HG03575 (cell line): ENCODE measurements around the gene OR4D5.
A peak's percentile ranks its signal among the peaks of the same experiment; 100 is the strongest.

Source experiments
- ATAC-seq: cut with Tn5 transposase; IDR thresholded peaks from one replicate; pipeline ENCODE4 v1.9.1; 2021; ENCODE audit not compliant: unreplicated experiment, insufficient number of reproducible peaks, low FRiP score; ENCODE audit errors: extremely low read depth

OR4D5 gene

DNA sequence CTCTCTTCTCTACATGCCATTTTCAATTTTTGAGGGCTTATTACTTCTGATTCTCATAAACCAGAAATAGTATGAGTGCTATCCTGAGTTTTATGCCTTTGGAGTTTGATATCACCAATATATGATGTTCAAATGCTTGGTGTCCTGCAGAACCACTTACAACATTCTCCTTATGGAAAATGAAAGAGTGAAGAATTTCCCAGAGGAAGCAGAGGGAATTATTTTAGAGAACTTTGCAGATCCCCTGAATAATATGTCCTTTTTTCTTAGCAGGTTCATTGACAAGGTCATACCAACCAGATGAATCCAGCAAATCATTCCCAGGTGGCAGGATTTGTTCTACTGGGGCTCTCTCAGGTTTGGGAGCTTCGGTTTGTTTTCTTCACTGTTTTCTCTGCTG lies at the start of gene OR4D5:
TSS of gene OR4D5 (plus strand) at position 301 of the 400 bp plus-strand sequence. CDS start at position 301, 0 bp downstream.
- ATAC-seq: no peak

DNA sequence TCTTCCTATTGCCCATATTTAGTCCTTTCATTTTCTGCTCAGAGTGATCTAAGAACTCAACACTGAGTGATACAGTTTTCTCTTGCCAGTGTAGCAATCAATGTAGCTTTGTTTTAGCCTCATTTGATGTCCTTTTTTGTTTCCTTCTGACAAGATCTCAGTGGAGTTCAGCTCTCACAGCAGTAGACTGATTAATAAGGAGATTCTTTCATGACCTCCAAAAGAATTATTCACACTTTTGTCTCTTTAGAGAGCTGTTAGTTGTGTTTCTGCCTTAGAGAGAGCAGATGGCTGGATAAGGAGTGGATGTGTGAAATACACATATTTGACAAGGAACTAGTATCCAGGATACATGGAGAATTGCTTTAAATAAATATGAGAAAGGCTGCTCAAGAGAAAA lies 47.4 kb upstream of the OR4D5 start:
- no peak for ATAC-seq

- ATAC-seq: no peak
These were observed 39.6 kb upstream of the OR4D5 start for GRCh38 chr11:123899792-123900191.

GRCh38 chr11:123901867-123902266 lies 37.5 kb upstream of the OR4D5 start, which contains the start of gene OR8D4:
Gene OR8D4 (plus strand): TSS chr11:123902167. CDS start chr11:123906432, 4,265 bp downstream.
- no peak for ATAC-seq

DNA sequence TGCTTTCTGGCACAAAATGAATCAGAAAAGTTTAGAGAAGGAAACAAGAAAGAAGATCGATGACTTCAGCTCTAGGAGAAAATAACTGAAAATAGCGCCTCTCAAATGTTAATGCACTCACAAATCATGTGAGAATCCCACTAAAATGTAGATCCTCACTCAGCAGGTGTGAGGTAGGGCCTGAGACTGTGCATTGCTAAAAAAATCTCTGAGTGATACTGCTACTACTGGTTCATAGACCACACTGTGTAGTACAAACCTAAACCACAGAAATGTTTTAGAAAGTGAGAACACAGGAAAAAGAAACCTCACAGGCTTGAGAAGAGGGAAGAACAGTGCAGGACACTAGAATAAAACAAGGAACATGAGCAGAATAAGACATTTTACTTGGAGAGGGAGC lies 35.5 kb upstream of the OR4D5 start:
- peak; percentile 85 for ATAC-seq

- no peak for ATAC-seq
These were observed 34.5 kb upstream of the OR4D5 start for GRCh38 chr11:123904932-123905331.

DNA sequence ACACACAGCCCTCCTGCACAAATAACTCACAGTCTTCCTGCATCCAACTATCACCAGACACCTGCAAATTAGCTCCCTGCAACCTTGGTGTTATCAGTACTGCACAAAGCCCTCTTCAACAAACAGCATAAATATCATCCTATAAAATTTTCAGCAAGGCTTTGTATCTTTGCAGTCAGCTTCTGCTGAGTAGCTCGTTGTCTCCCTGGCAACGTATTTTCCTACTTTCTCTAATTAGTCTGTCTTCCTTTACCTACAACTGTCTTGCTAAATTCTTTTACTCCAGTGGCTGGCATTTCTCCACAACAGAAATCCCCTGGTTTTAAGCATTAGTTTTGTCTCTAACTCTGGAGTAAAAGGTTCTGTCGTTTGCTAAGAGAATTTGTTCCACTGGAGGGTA lies 33.6 kb upstream of the OR4D5 start:
- no peak for ATAC-seq

- ATAC-seq: no peak
These were observed 18.5 kb upstream of the OR4D5 start for GRCh38 chr11:123920943-123921342.

- ATAC-seq: no peak
These were observed 15.4 kb upstream of the OR4D5 start for GRCh38 chr11:123924027-123924426.

GRCh38 chr11:123942413-123942812 lies 3.0 kb downstream of the OR4D5 start:
- no peak for ATAC-seq

DNA sequence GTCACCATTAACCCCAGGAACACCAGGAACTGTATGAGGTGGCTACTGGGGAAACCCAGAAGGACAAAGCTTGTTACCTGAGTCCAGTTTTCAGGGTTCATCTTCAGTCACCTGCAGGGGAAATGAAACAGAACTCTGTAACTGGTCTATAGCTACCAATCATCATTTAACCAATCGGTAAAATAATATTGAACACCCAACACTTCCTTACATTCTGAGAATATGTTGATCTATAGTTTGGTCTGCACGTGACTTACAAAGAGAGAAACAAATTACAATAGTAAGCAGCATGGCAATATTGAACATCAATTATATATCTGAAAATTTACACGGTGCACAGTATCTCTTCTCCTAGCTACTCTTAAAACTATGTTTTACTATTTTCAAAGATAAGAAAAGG lies 4.3 kb downstream of the OR4D5 start, which contains the start of gene OR6T1:
TSS of gene OR6T1 (minus strand) at position 101 of the 400 bp plus-strand sequence. CDS start at position 101, 0 bp downstream.
- ATAC-seq: no peak

- ATAC-seq: no peak
These were observed 5.7 kb downstream of the OR4D5 start for GRCh38 chr11:123945132-123945531.

DNA sequence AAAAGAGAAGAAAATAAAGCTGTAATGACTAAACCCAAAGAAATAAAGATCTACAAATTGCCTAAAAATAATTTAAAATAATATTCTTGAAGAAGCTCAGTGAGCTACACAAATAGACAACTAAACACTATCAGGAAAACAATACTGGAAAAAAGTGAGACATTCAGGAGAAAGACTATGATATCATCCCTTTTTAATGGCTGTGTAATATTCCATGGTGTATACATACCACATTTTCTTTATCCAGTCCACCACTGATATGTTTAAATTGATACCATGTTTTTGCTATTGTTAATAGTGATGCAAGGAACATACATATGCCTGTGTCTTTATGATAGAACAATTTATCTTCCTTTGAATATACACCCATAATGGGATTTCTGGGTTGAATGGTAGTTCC lies 17.3 kb downstream of the OR4D5 start:
- no peak for ATAC-seq

- ATAC-seq: no peak
These were observed 34.4 kb downstream of the OR4D5 start for GRCh38 chr11:123973816-123974215.

DNA sequence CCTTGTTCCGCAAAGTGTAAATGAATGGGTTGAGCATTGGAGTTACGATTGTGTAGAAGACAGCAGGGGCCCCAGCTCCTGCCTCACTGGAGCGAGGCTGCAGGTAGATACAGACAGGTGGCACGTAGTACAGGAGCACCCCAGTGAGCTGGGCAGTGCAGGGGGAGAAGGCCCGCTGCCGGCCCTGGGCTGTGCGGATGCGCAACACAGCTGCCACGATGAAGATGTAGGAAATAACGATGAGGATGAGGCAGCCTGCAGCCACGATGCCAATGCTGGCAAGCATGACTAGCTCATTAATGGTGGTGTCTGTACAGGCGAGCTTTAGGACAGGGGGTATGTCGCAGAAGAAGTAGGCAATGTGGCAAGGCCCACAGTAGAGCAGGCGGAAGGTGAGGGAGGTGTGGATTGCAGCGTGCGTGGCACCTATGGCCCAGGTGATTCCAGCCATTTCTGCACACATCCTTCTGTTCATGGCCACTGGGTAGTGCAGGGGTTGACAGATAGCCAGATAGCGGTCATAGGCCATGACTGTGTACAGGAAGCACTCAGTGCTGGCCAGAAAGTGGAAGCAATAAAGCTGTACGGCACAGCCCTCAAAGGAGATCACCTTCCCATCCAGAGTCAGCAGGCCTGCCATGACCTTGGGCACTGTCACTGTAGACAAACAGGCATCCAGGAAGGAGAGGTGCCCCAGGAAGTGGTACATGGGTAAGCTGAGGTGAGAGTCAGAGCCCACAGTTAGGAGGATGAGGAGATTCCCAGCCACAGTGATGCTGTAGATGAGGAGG lies 37.5 kb downstream of the OR4D5 start:
- ATAC-seq: no peak

DNA sequence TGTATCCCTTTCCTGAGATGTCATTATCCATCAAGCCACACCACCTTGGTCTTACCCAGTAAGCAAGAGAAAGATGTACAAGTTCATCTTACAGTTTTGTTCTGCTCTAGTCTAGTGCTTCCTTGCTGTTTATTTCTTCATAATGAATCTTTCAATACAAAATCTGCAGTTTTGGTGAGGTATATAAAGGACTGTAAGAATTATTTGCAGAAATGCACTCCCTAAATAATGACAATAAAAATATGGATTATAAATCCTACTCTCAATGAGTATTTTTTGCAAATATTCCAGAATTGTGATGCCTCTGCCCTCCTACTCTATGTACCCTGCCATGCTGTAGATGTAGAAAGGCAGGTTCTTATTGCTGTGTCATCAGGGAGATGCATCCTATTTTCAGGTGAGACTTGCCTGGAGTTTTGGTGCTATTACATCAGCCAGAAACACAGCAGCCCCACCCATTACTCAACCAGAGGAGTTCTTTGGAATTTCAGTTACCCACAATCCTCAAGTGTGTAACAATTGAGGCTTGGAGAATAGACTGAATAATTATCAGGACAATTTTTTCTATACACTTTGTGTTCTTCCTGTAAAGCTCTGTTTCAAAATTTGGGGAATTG lies 38.4 kb downstream of the OR4D5 start, which contains the start of gene OR10S1:
TSS of gene OR10S1 (minus strand) at position 51 of the 617 bp plus-strand sequence. CDS start 117 bp downstream, outside the sequence.
- no peak for ATAC-seq

DNA sequence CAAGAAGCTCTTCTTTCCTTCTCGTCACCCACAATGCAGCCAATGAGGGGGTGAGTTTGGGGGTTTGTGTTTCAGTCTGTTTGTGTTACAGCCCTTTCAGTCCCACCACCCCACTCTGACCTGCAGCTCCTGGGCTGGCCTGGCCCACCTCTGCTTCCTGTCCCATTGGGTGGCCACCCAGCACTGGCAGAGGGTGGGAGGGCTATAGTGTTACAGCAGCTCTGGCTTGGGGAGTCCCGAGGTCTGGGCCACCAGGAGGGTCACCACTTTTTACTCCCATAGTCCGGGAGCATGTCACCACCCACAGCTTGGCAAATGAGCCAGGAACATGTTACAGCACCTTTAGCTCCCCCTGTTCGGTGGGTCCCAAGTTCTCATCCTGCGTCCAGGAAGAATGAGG lies 39.9 kb downstream of the OR4D5 start:
- no peak for ATAC-seq
